Measurements from ENCODE around the gene NOS1AP.

- TF ChIP-seq, protein P1, sequence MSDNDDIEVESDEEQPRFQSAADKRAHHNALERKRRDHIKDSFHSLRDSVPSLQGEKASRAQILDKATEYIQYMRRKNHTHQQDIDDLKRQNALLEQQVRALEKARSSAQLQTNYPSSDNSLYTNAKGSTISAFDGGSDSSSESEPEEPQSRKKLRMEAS (IDR thresholded peaks at IDR 0.05; ENCODE audit: low read depth, low read length) = no peak
- TF ChIP-seq, protein P2, sequence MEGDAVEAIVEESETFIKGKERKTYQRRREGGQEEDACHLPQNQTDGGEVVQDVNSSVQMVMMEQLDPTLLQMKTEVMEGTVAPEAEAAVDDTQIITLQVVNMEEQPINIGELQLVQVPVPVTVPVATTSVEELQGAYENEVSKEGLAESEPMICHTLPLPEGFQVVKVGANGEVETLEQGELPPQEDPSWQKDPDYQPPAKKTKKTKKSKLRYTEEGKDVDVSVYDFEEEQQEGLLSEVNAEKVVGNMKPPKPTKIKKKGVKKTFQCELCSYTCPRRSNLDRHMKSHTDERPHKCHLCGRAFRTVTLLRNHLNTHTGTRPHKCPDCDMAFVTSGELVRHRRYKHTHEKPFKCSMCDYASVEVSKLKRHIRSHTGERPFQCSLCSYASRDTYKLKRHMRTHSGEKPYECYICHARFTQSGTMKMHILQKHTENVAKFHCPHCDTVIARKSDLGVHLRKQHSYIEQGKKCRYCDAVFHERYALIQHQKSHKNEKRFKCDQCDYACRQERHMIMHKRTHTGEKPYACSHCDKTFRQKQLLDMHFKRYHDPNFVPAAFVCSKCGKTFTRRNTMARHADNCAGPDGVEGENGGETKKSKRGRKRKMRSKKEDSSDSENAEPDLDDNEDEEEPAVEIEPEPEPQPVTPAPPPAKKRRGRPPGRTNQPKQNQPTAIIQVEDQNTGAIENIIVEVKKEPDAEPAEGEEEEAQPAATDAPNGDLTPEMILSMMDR (IDR thresholded peaks at IDR 0.05; ENCODE audit: low read depth, low read length) = no peak
These were observed 6.9 kb upstream of the NOS1AP start for GRCh38 chr1:162062542-162063015.
